HuH-7 (cell line): ENCODE results near the gene SERPINE1.

ENCODE experiments used
- DNase-seq: peaks from one replicate; pipeline ENCODE4 v3.0.0; 2011; ENCODE audit warnings: low spot score

The SERPINE1 gene

DNA sequence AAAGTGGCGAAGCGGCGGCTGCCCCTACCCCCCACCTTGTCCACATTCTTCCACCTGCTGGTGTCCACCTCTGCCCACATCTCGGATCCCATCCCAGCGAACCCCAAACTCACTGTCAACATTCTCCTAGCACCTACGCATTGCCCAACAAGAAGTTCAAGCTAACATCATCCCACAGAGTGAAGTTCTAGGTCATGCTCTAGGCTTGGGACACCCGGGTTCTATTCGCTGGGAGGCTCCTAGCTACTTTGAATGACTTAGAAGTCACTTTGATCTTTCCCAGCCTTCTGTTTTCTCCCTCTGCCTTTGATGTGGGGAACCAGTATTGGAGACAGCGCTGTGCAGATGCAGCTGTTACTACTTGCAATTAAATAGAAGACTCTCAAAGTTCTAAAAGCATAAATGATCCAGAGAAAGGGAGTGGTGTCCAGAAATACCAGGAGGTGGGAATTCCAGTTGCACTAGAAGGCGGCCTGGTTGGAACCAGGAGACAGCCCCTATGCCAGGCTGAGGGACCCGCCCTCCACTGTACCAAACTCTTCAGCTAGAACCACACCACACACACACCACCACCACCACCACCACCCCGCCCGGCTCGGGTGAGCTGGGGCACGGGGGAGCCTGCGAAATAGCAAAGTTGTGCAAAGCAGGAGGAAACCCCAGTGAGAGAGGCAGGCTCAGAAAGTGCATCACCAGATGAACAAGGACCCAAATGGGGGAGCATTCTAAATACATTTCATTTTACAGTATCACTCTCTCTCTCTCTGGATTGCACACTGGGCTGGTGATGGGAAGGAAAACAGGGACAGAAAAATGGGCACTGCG, 43.9 kb downstream of the SERPINE1 start:
- DNase-seq = no peak

- no peak for DNase-seq
These were observed 44.5 kb downstream of the SERPINE1 start for GRCh38 chr7:101171442-101171837.

GRCh38 chr7:101172005-101172853, 45.3 kb downstream of the SERPINE1 start:
- DNase-seq = no peak

- no peak for DNase-seq
These were observed 46.2 kb downstream of the SERPINE1 start for GRCh38 chr7:101172854-101173751.

- no peak for DNase-seq
These were observed 46.9 kb downstream of the SERPINE1 start for GRCh38 chr7:101173752-101174244.

GRCh38 chr7:101174322-101174854, 47.5 kb downstream of the SERPINE1 start:
- no peak for DNase-seq

DNA sequence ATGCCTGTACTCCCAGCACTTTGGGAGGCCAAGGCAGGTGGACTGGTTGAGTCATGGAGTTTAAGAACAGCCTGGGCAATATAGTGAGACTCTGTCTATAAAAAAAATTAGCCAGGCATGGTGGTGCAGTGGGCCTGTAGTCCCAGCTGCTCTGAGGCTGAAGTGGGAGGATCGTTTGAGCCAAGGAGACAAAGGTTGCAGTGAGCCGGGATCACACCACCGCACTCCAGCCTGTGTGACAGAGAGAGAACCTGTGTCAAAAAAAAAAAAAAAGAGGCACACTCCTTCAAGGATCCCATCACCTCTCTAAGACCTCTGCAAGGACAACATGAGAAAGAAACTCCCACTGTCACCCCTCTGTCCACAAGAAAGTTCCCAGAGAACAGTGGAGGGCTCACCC, 48.8 kb downstream of the SERPINE1 start:
- DNase-seq = no peak

DNA sequence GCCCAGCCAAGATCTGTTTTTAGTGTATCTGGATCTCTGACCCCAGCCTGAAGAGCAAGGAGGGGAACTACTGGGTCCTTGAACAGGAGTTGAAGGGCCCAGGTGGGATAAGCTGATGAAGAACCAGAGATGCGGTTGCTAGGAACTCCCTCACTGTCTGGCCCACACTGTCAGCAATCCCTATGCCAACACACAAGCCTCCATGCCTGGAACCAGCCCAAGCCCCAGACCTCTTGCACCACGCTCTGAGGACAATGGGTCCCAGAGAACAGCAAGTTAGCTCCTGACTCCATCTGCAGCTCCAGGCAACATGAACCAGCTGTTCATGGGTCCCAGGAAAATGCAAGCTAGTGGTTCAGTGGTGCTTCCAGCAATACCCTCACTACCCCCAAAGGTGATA, 50.7 kb downstream of the SERPINE1 start:
- DNase-seq = no peak

DNA sequence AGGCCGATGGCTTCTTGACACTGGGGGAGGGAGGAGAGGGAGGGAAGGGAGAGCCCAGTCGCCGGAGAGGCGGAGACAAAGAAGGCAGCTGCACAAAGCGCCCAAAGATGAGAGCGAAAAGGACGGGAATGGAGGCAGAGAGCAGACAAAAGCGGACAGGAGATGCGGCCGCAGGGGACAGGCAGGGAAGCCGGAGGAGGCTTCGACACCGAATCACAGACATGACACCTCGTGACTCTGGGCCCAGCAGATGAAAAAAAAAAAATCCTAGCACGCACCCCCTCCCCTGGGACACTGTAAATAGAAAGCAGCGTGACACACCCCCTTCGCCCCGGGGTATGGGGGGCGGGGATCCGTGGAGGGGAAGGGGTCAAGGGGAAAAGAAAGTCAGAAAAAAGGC, 52.2 kb downstream of the SERPINE1 start:
- no peak for DNase-seq

- no peak for DNase-seq
These were observed 52.8 kb downstream of the SERPINE1 start for GRCh38 chr7:101179713-101180112.

DNA sequence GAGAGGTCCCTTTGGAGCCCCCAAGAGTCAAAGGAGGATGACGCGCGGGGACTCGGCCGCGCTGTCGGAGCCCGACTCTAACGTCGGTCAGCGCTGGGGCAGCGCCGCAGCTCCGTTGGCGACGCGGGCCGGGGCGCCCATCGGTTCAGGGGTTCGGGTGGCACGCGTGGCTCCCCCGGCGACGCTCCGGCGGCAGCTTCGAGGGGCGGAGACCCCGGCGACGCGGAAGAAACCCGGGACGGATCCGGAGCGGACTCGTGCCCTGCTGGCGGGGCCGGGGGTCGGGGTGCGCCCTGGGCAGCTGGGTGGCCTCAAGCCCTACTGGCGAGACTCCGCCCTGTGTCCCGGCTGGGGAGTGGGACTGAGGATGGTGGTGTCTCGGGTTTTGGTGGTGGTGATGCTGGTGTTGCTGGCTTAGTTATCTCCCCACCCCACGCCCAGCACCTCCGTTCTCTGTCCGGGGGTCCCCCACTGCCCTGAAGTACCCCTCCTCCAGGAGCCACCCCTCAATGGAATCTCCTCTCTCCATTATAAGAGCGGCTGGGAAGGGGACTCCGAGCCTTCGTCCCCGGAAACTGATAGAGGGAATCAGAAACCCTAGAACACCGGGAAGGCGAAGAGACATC, 53.3 kb downstream of the SERPINE1 start, which contains the start of gene NAT16:
Gene NAT16, minus strand, starts transcription at position 164 of the 626 bp plus-strand sequence. CDS start 5,486 bp downstream, outside the sequence.
- no peak for DNase-seq

- no peak for DNase-seq
These were observed 58.4 kb downstream of the SERPINE1 start for GRCh38 chr7:101185258-101185839.

DNA sequence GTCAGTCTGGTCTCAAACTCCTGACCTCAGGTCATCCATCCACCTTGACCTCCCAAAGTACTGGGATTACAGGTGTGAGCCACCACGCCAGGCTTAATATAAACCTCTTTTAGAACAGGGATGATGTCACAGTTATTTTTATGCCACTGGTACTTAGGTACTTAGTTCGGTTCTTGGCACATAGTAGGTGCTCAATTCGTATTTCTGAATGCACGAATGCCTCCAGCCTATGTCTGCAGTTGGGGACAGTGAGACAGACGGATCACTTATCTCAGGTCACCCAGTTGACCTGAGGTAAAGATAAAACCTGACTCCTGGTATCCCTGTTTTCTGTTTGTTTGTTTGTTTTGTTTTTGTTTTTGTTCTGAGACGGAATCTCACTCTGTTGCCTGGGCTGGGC, 59.3 kb downstream of the SERPINE1 start:
- no peak for DNase-seq

DNA sequence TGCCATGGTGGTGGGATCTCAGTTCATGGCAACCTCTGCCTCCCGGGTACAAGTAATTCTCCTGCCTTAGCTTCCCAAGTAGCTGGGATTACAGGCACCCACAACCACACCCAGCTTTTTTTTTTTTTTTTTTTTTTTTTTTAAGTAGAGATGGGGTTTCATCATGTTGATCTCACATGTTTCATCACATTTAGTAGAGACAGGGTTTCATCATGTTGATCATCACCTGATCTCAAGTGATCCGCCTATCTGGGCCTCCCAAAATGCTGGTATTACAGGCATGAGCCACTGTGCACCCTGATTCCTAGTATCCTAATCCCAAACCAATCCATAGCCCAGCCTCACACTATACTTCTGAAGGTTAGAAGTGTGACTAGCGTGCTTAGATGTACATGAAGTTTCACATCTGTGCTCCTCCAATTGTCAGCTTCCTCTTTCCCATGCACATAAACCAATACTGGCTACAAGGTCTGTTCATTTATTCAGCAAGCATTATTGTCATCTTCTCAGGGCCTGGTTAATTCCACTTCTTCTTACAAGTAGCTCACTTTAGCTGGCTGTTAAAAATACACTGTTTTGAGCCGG, 60.0 kb downstream of the SERPINE1 start:
- no peak for DNase-seq
